NAMALWA (cell line): ENCODE data around the gene RAD9A.
A peak's percentile ranks its signal among the peaks of the same experiment; 100 is the strongest.
"Not testable (repeated sequence)": the region's sequence is repeated elsewhere in the genome, so short reads cannot be mapped to it uniquely, and the experiment has no call there.

ENCODE experiments used
- DNase-seq: peaks from one replicate; pipeline ENCODE4 v3.0.0-alpha.2; 2015; ENCODE audit warnings: low spot score

The RAD9A gene

DNA sequence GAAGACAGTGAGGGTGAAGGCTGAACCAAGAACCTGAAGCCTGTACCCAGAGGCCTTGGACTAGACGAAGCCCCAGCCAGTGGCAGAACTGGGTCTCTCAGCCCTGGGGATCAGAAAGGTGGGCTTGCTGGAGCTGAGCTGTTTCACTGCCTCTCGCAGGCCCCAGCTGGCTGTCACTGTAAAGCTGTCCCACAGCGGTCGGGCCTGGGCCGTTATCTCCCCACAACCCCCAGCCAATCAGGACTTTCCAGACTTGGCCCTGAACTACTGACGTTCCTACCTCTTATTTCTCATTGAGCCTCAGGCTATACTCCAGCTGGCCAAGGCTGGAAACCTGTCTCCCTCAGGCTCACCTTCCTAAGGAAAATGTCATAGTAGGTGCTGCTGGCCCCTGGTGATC lies 5.8 kb downstream of the RAD9A start:
- DNase-seq: no peak

DNA sequence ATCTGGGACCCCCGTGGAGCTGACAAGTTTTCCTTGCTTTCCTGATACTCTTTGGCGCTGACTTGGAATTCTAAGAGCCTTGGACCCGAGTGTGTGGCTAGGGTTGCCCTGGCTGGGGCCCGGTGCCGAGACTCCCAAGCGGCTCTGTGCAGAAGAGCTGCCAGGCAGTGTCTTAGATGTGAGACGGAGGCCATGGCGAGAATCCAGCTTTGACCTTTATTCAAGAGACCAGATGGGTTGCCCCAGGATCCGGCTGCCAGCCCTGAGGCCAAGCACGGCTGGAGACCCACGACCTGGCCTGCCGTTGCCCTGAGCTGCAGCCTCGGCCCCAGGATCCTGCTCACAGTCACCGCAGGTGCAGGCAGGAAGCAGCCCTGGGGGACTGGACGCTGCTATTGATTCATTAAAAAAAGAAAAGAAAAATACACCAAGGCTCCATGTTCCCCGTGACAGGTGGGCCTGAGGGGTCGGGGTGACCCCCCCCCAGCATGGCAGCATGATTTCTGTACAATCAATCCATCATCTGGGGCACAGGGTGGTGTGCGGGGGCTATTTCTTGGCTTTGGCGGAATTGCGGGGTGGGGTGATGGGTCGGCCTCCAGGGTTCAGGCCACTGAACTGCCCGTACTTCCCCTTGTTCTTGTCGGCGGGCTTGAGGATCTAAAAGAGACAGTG lies 6.3 kb downstream of the RAD9A start:
- no peak for DNase-seq

DNA sequence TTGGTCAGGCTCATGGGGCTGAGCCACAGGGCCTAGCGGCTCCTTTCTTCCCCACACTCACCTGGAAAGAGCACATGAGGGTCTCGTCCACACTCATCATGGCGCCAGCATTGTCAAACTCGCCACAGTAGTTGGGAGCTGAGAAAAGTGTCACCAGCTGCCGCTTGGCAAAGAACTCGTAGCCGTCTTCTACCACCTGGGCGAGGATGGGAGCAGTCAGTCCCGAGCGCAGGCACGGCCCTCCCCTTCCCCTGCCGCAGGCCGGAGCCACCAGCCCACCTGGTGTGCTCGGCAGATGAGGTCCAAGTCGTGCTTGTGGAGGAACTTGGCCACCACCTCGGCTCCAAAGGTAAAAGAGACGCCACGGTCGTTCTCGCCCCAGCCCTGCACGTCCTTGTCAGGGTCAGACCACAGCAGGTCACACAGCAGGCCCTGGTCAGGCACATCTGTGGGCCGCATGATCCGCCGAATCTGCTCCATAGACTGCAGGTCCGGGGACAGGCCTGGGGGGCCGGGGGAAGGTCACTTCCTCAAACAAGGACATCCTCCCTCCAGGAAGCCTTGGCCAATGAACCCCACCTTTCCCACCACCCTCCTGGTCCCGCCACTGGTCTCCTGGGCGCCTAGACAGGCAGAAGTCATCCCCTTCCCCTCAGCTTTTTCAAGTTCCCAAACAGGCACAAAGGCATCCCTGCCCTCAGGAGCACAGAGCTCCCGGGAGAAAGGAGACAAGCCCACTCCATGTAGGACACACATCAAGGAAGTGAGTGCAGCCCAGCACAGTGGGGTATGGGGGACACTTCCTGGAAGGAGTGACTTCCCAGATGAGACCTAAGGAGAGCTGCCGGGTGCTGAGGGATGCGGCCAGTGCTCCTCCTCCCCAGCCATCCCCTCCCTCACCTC lies 7.1 kb downstream of the RAD9A start:
- DNase-seq: no peak

DNA sequence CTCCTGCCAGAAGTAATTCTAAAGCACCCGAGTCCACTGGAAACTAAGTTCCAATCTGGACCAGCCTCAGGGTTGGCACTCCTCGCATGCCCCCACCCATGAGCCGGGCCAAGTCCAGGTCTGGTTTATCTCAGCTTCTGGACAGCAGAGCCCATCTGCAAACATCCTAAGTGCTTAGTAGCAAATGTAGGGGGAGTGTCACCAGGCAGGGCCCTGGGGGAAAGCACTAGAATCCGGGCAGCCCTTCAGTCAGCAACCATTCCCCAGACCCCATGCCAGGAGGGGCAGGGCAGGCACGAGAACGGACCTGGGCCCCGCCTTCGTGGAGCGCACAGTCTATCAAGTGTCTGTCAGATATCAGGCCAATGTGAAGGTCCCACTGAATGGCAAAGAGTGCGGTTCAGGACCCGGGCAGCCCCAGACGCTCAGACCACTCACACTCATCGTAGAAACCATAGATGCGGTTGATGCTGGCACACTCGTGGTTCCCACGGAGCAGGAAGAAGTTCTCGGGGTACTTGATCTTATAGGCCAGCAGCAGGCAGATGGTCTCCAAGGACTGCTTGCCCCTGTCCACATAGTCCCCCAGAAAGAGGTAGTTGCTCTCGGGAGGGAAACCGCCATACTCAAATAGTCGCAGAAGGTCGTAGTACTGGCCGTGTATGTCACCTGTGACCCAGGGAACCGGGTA lies 8.6 kb downstream of the RAD9A start:
- no peak for DNase-seq

DNA sequence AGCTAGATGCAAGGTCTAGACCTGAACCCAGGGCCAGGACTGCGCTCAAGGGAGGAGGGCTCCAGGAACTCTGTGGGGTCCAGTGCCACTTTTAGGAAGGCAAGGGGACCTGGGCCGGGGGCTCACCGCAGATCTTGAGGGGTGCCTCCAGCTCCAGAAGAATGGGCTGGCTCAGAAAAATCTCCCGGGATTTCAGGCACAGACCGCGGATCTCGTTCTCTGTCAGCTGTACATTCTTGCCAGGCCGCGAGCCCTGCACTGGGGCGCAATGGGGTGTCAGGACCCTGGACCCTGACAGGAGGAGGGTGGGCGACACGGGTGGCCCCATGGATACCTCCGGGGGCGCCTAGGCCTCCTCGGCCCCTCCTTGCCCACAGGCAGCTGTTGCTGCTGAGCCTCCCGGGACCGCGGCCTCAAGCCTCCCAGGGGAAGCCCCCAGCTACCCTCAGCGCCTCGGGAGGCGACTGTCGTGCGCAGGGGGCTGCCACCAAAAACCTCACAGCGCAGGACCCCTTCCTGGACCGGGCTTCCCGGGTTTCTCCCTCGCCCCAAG lies 9.2 kb downstream of the RAD9A start:
- peak; percentile 48 for DNase-seq

DNA sequence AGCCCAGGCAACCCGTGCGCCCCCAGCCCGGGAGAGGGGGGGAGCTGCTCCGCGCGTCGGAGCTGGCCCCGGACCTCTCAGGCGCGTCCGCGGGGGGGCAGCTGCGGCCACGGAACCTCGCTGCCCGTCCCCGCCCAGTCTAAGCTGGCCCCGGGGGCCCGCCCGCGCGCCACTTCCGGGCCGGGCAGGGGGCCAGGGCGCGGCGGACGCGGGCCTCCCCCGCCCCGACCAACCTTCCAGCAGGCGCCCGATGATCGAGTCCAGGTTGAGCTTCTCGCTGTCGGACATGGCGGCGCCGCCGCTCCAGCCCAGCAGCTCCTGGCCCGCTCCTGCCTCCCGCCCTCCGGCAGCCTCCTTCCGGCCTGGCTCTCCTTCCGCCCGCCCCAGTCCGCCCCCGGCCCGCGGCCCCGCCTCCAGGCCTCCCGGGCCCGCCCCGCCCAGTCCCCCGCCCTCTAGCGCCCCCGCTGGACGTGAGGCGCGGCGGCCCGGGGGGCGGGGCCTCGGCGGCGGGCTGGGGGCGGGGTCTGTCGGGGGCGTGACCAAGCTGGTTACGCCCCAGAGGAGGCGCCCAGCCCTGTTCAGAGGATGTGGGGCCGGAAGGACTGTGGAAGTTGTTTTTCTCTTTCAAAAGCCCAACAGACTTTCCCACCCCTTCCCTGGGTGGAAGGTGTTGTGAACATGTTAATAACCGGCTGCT lies 9.9 kb downstream of the RAD9A start, which contains the start of gene PPP1CA:
TSS of gene PPP1CA (minus strand) at position 364 of the 697 bp plus-strand sequence. CDS start at position 288, 76 bp downstream.
- DNase-seq: peak; percentile 89

DNA sequence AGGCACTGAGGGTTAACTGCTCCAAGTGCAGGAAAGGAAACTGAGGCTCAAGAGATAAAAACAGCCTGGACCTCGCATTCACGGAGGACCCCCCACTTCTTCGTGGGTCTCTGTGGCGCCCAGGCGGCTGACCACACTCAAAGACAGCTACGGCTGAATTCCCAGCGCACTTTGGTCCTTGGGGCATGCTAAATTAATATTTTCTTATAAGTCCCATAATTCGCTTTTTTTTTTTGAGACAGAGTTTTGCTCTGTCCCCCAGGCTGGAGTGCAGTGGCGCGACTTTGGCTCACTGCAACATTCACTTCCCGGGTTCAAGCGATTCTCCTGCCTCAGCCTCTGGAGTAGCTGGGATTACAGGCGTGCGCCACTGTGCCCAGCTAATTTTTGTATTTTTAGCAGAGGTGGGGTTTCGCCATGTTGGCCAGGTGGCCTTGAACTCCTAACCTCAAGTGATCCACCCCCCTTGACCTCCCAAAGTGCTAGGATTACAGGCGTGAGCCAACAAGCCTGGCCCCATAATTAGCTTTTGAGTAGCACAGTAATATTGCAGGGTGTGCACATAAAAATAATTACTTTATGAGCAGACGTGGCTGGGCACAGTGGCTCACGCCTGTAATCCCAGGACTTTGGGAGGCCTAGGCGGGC lies 10.5 kb downstream of the RAD9A start:
- DNase-seq: not testable (repeated sequence)

DNA sequence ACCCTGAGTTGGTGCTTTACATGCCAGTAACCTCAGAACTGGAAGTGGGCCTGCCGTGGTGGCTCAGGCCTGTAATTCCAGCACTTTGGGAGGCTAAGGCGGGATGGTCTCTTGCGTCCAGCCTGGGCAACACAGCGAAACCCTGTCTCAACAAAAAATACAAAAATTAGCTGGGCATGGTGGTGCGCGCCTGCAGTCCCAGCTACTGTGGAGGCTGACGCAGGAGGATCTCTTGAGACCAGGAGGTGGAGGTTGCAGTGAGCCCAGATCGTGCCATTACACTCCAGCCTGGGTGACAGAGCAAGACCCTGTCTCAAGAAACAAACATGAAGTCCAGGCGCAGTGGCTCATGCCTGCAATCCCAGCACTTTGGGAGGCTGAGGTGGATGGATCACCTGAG lies 11.3 kb downstream of the RAD9A start:
- DNase-seq: not testable (repeated sequence)

DNA sequence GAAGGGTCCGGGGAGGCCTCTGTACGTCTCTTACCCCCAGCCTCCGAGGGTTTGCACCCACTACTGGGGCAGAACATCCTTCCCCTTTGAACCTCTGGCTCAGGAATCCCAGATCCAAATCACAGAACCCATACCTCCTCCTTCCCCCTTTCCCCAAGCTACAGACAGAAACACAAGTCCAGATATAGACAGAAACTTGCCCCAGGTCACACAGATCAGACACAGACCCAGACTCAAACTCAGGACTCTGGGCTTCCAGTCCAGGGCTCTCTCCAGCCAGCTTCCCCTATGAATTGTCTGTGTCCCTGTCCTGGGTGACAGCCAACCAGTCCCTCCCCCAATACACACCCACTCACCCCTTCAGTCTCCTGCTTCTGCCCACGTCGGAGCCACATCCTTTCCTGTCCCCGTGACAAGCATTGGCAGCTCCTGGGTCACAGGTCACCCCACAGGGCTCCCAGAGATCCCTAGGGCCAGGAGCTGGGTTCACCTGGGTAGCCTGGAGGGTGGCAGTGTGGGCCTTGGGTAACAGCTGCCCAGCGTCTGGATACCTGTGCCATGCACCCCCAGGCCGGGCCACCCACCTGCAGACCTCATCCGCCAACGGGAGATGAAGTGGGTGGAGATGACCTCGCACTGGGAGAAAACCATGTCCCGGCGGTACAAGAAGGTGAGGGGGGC lies 12.9 kb downstream of the RAD9A start:
- DNase-seq: no peak

DNA sequence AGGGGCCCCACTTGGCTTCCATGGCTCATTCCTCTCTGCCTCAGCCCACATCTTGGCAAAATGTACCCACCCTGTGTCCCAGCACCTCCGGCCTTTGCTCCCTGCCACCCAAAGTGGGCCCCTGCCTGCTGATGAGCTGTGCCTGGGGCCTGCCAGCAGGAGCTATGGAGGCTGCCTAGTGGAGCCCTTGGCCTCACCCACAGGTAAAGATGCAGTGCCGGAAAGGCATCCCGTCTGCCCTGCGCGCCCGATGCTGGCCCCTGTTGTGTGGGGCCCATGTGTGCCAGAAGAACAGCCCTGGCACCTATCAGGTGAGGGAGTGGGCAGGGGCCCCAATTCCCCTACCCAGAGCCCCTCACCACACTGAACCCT lies 13.4 kb downstream of the RAD9A start:
- DNase-seq: no peak

DNA sequence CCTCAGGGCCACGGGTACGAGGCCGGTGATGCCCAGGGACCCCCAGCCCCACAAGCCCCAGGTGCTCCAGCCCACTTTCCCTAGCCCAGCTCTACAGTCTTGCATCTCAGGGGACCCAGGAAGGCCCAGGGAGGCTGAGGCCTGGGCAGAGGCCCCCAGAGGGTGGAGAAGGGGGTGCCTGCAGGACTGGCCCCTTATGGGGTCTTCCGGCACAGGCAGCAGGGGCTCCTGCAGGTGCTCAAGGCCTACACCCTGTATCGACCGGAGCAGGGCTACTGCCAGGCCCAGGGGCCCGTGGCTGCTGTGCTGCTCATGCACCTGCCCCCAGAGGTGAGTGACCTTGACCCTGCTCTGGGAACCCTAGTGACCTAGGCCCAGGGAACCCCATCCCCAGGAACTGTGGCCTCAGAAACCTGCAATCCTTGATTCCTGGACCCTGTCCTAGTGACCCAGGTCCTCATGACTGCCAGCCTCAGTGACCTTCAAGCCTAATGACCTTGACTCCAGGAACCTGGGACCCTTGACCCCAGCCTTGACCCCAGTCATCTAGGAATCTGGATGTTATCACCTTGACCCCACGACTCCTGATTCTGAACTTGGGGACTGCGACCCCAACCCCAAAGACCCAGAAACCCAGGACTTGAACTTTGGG lies 14.0 kb downstream of the RAD9A start:
- DNase-seq: no peak

DNA sequence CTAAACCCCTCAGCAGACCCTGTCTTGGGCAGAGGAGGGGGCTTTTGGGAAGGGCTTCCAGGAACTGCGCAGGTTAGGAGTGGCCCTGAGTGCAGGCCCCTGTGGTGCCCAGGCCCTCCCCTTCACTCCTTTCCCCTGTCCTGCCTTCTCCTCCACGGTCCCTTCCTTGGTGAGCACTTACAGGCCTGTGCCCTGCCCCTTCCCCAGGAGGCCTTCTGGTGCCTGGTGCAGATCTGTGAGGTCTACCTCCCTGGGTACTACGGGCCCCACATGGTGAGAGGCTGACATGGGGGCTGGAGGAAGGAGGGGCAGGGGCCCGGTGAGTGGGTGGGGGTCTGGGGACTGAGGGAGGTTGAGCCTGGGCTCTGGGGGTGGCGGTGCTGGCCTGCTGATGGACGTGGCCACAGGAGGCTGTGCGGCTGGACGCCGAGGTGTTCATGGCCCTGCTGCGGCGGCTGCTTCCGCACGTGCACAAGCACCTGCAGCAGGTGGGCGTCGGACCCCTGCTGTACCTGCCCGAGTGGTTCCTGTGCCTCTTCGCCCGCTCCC lies 14.7 kb downstream of the RAD9A start:
- no peak for DNase-seq

DNA sequence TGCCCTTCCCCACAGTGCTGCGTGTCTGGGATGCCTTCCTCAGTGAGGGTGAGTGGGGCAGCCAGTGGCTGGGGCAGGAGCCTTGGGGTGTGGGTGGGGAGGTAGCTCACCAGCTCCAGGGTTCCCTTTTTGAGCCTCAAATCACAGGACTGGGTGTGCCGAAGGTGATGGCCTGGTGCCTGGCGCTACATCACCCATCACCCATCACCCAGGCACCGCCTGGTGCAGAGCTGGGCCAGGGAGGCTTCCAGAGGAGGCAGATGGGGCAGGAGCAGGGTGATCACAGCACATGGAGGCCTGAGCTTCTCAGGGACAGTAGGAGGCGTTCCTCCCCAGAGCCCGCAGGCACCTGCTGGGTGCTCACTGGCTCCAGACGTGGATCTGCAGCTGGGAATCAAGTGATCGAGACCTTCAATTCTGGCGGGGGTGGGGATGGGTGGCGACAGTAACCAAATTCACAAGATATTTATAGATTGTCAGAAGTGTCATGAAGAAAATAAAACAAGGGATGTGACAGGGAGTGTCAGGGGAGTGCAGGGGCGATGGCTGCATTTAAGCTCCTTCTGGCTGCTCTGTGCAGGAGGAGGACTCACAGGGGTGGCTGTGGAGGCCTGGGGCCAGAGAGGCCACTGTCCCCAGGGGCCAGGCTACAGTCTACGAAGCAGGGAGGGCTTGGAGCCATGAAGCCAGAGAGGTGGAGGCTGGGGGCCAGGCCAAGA lies 15.3 kb downstream of the RAD9A start:
- peak; percentile 70 for DNase-seq

DNA sequence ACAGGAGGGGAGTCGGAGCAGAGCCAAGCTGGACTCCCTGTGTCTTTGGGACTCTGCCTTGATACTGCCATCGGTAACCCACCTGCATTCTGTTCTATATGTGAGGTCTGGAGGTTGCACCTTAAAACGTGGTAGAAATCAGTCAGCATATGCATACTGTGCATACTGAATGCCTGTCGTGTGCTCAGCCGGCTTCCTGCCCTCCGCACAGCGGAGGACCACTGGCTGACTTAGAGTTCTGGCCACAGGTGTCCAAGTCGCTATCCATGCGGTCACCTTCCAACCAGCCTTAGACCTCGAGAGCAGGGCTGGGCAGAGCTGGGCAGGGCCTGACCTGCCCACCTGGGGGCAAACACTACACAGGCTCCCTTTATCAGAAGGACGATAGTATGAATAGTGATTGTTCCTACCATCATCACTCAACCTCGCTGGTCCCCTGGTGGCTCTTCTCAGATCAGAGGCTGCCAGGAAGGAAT lies 15.9 kb downstream of the RAD9A start:
- DNase-seq: no peak

DNA sequence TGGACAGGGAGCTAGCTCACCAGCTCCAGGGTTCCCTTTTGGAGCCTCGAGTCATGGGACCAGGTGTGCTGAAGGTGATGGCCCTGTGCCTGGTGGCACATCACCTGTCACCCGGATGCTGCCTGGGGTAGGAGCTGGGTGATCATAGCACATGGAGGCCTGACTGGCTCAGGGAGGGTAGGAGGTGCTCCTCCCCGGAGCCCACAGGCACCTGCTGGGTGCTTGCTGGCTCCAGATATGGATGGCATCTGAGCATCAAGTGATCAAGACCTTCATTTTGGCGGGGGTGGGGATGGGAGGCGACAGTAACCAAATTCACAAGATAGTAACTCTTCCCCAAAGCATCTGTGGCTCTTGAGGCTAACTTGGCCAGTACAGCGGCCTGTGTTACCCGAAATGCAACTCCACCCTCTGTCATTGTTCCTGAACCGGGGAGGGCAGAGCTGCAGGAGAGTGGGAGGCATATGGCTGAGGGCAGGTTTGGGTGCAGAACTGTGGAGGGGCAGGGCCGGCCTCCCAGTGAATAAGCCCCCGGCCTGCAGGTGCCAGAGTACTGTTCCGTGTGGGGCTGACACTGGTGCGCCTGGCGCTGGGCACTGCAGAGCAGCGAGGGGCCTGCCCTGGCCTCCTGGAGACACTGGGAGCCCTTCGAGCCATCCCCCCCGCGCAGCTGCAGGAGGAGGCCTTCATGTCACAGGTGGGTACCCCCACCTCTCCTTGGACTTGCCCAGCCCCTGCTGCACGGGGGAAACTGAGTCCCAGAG lies 16.8 kb downstream of the RAD9A start:
- no peak for DNase-seq

DNA sequence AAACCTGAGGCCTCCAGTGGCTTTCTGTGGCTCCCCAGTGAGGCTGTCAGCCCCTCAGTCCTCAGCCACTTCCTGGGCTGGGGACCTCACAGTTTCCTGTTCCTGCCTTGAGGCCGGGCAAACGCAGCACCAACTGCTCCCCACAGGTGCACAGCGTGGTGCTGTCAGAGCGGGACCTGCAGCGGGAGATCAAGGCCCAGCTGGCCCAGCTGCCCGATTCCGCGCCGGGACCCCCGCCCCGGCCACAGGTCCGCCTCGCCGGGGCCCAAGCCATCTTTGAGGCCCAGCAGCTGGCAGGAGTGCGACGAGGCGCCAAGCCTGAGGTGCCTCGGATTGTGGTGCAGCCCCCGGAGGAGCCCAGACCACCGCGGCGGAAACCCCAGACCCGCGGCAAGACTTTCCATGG lies 17.5 kb downstream of the RAD9A start:
- DNase-seq: peak; percentile 92

DNA sequence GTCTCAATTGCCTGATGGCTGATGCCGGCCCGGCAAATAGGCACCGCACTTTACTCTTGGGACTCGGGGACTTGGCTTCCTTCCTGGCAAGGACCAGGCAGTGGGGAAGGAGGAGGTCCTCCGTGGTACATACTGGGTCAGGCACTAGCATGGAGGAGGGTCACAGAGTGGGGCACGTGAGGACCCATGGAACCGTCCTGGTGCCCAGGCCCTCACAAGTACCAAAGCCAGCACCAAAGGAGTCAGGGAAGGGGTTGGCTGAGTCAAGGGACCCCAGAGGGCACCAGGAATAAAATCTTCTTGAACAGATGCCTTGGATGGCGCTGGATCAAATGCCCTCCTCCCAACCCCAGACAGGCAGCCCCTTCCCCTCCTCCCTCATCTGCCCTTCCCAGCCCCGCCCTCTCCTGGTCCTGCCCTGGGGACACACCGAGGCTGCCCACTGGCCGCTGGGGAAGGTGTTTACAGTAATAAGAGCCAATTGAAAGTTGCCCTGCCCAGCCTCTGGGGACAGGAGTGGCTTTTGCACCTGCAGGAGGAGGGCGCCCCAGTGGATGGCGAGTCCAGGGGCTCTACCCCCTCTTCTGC lies 18.1 kb downstream of the RAD9A start:
- peak; percentile 56 for DNase-seq

DNA sequence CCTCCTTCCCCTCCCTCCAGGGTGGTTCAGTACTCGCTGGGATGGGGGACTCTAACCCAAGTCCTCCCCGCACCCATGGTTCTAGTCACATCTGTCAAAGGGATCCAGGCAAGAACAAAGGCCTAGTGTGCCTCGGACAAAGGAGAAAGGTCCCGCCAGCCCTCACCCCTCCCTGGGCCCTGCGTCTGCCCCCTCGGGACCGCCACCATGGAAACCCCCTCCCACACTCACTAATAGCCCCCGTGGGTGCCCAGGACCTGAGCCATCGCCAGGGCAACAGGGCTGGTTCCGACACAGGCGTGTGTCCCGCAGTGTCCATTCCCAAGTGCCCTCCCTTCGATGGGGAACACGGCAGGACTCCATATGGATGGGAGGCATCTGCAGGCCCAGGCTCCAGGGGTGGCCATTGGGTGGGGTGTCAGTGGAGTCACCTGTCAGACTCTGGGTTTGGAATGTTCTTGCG lies 18.6 kb downstream of the RAD9A start:
- no peak for DNase-seq
